ENCODE results near the gene ADGRL2.

DNA sequence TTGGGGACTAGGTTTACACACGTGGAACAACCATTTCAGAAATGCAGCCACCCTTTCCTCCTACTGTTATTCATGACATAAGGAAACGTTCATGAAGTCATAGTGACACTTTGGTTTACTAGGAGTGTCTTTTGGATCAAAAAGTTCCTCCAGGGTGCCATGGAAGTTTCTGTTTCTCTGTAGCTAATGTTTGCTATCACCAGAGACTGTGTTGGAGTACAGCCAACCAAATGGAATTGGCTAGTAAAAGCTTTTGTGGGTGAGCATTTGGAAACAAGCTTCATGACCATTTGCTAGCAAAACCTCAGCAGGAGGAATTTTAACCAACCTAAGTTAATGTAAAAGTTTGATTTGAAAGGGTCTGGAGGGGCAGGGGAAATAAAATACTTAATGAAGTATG, 43.9 kb upstream of the ADGRL2 start:
- TF ChIP-seq, protein P1, sequence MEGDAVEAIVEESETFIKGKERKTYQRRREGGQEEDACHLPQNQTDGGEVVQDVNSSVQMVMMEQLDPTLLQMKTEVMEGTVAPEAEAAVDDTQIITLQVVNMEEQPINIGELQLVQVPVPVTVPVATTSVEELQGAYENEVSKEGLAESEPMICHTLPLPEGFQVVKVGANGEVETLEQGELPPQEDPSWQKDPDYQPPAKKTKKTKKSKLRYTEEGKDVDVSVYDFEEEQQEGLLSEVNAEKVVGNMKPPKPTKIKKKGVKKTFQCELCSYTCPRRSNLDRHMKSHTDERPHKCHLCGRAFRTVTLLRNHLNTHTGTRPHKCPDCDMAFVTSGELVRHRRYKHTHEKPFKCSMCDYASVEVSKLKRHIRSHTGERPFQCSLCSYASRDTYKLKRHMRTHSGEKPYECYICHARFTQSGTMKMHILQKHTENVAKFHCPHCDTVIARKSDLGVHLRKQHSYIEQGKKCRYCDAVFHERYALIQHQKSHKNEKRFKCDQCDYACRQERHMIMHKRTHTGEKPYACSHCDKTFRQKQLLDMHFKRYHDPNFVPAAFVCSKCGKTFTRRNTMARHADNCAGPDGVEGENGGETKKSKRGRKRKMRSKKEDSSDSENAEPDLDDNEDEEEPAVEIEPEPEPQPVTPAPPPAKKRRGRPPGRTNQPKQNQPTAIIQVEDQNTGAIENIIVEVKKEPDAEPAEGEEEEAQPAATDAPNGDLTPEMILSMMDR (IDR thresholded peaks at IDR 0.05) = no peak
- no peak for TF ChIP-seq POLR2A (IDR thresholded peaks at IDR 0.05)
